Mesendoderm (in vitro differentiated cells): Measurements from ENCODE around the gene PHF13.
A peak's percentile ranks its signal among the peaks of the same experiment; 100 is the strongest.

Source experiments
- DNase-seq: peaks from one replicate; pipeline ENCODE4 v3.0.0; 2013
- H2AK5ac ChIP-seq: 2 replicates; pipeline ENCODE4 v1.6.1; 2013; ENCODE audit warnings: low read length, inconsistent platforms
- H2BK120ac ChIP-seq: 2 replicates; pipeline ENCODE4 v1.6.1; 2013; ENCODE audit warnings: low read depth, mild to moderate bottlenecking, low read length, moderate library complexity, mixed read lengths
- H2BK15ac ChIP-seq: replicated peaks from 2 replicates; pipeline ENCODE4 v1.6.1; 2013; ENCODE audit warnings: low read depth, mild to moderate bottlenecking, moderate library complexity
- H2BK5ac ChIP-seq: 2 replicates; pipeline ENCODE4 v1.6.1; 2013; ENCODE audit warnings: low read length, inconsistent platforms
- H3K18ac ChIP-seq: 2 replicates; pipeline ENCODE4 v1.6.1; 2013; ENCODE audit warnings: mild to moderate bottlenecking, low read length, mixed read lengths
- H3K23ac ChIP-seq: one replicate; pipeline ENCODE4 v1.6.1; 2013; ENCODE audit warnings: low read length
- H3K27ac ChIP-seq: 2 replicates; pipeline ENCODE4 v1.5.1; 2013; ENCODE audit warnings: low read depth, mild to moderate bottlenecking, inconsistent platforms, low read length, moderate library complexity
- H3K27me3 ChIP-seq: 2 replicates; pipeline ENCODE4 v1.6.1; 2013; ENCODE audit warnings: low read length, control low read depth, mild to moderate bottlenecking, inconsistent platforms; ENCODE audit not compliant: insufficient read depth, poor library complexity
- H3K36me3 ChIP-seq: 2 replicates; pipeline ENCODE4 v1.6.1; 2013; ENCODE audit warnings: low read length, inconsistent platforms; ENCODE audit not compliant: control insufficient read depth, insufficient read depth
- H3K4ac ChIP-seq: one replicate; pipeline ENCODE4 v1.6.1; 2013; ENCODE audit warnings: low read depth, mild to moderate bottlenecking, low read length, moderate library complexity
- H3K4me1 ChIP-seq: 2 replicates; pipeline ENCODE4 v1.6.1; 2013; ENCODE audit warnings: low read depth, low read length, inconsistent platforms; ENCODE audit not compliant: control insufficient read depth
- H3K4me2 ChIP-seq: 2 replicates; pipeline ENCODE4 v1.6.1; 2013; ENCODE audit warnings: low read length
- H3K4me3 ChIP-seq: 2 replicates; pipeline ENCODE4 v1.5.1; 2013; ENCODE audit warnings: mild to moderate bottlenecking, low read length
- H3K56ac ChIP-seq: one replicate; pipeline ENCODE4 v1.6.1; 2013; ENCODE audit warnings: low read length
- H3K79me1 ChIP-seq: 2 replicates; pipeline ENCODE4 v1.6.1; 2013; ENCODE audit warnings: low read length, inconsistent platforms
- H3K79me2 ChIP-seq: 2 replicates; pipeline ENCODE4 v1.6.1; 2013; ENCODE audit warnings: mild to moderate bottlenecking, low read length; ENCODE audit not compliant: control insufficient read depth, insufficient read depth
- H3K9ac ChIP-seq: 2 replicates; pipeline ENCODE4 v1.6.1; 2013; ENCODE audit warnings: low read length, inconsistent platforms
- H4K5ac ChIP-seq: one replicate; pipeline ENCODE4 v1.6.1; 2013; ENCODE audit warnings: low read length
- H4K8ac ChIP-seq: one replicate; pipeline ENCODE4 v1.6.1; 2013; ENCODE audit warnings: low read depth, mild to moderate bottlenecking, control low read depth, low read length, moderate library complexity
- WGBS: extraction: QIAGEN DNeasy Blood & Tissue Kit; methylation state at CpG from one replicate; pipeline ENCODE4 v1.1.7; 2013; ENCODE audit warnings: low lambda C conversion rate, missing lambda C conversion rate; ENCODE audit not compliant: insufficient coverage; ENCODE audit errors: extremely low coverage; 5-methylcytosine and 5-hydroxymethylcytosine counted together

Gene PHF13

GRCh38 chr1:6574025-6574620 is 39.4 kb upstream of the PHF13 start:
- no peak for DNase-seq
- H2AK5ac ChIP-seq: no peak overlapping the region
- no peaks in the 10 kb centered on the region for H3K79me1 ChIP-seq
- H3K79me2 ChIP-seq: no peaks in the 10 kb centered on the region
- no peak overlapping the region for H2BK15ac ChIP-seq
- H3K27ac ChIP-seq: no peak overlapping the region
- no peaks in the 10 kb centered on the region for H3K4me1 ChIP-seq
- H3K36me3 ChIP-seq: no peaks in the 10 kb centered on the region
- H2BK120ac ChIP-seq: no peak overlapping the region
- H3K56ac ChIP-seq: no peak overlapping the region
- WGBS: no CpG with 5 or more reads among the region's 8 CpGs
- no peak overlapping the region for H2BK5ac ChIP-seq
- H4K8ac ChIP-seq: no peak overlapping the region
- no peak overlapping the region for H3K4ac ChIP-seq
- no peak overlapping the region for H3K18ac ChIP-seq
- no peak overlapping the region for H3K23ac ChIP-seq
- H3K27me3 ChIP-seq: no peaks in the 10 kb centered on the region
- H3K4me3 ChIP-seq: no peak overlapping the region
- H3K9ac ChIP-seq: no peak overlapping the region
- no peak overlapping the region for H4K5ac ChIP-seq
- H3K4me2 ChIP-seq: no peak overlapping the region

DNA sequence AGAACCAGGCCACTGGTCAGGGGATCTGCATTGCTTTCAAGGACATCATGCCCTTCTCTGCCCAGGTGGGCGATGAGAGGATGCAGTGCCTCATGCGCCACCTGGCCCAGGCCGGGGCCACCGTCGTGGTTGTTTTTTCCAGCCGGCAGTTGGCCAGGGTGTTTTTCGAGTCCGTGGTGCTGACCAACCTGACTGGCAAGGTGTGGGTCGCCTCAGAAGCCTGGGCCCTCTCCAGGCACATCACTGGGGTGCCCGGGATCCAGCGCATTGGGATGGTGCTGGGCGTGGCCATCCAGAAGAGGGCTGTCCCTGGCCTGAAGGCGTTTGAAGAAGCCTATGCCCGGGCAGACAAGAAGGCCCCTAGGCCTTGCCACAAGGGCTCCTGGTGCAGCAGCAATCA is 38.7 kb upstream of the PHF13 start:
- no peak for DNase-seq
- H3K18ac ChIP-seq: no peak overlapping the region
- no peak overlapping the region for H2BK120ac ChIP-seq
- H3K36me3 ChIP-seq: no peaks in the 10 kb centered on the region
- no peak overlapping the region for H4K5ac ChIP-seq
- no peak overlapping the region for H3K56ac ChIP-seq
- no peak overlapping the region for H2BK5ac ChIP-seq
- WGBS: no CpG with 5 or more reads among the region's 14 CpGs
- no peak overlapping the region for H4K8ac ChIP-seq
- H2AK5ac ChIP-seq: no peak overlapping the region
- no peak overlapping the region for H3K4me3 ChIP-seq
- no peak overlapping the region for H3K4ac ChIP-seq
- H3K4me2 ChIP-seq: no peak overlapping the region
- no peak overlapping the region for H3K9ac ChIP-seq
- H2BK15ac ChIP-seq: no peak overlapping the region
- no peaks in the 10 kb centered on the region for H3K27me3 ChIP-seq
- H3K79me1 ChIP-seq: no peaks in the 10 kb centered on the region
- no peaks in the 10 kb centered on the region for H3K79me2 ChIP-seq
- H3K23ac ChIP-seq: no peak overlapping the region
- no peak overlapping the region for H3K27ac ChIP-seq
- H3K4me1 ChIP-seq: peaks cover 3% of the 10 kb centered on the region

- Histone ChIP-seq H2AK5ac (no peak overlapping the region), H3K4me2 (no peak overlapping the region), H3K27me3 (no peaks in the 10 kb centered on the region), H3K4ac (no peak overlapping the region), H3K27ac (no peak overlapping the region), H3K79me2 (peaks cover 3% of the 10 kb centered on the region), H4K8ac (no peak overlapping the region), H2BK5ac (no peak overlapping the region), H3K4me3 (no peak overlapping the region), H3K79me1 (peaks cover 8% of the 10 kb centered on the region), H3K9ac (no peak overlapping the region), H3K18ac (no peak overlapping the region), H2BK15ac (no peak overlapping the region), H3K36me3 (no peaks in the 10 kb centered on the region), H2BK120ac (no peak overlapping the region), H4K5ac (no peak overlapping the region), H3K56ac (no peak overlapping the region), H3K23ac (no peak overlapping the region), H3K4me1 (peaks cover 3% of the 10 kb centered on the region)
- no CpG with 5 or more reads among the region's 6 CpGs for WGBS
- no peak for DNase-seq
These were observed 35.6 kb upstream of the PHF13 start for GRCh38 chr1:6577831-6578525.

DNA sequence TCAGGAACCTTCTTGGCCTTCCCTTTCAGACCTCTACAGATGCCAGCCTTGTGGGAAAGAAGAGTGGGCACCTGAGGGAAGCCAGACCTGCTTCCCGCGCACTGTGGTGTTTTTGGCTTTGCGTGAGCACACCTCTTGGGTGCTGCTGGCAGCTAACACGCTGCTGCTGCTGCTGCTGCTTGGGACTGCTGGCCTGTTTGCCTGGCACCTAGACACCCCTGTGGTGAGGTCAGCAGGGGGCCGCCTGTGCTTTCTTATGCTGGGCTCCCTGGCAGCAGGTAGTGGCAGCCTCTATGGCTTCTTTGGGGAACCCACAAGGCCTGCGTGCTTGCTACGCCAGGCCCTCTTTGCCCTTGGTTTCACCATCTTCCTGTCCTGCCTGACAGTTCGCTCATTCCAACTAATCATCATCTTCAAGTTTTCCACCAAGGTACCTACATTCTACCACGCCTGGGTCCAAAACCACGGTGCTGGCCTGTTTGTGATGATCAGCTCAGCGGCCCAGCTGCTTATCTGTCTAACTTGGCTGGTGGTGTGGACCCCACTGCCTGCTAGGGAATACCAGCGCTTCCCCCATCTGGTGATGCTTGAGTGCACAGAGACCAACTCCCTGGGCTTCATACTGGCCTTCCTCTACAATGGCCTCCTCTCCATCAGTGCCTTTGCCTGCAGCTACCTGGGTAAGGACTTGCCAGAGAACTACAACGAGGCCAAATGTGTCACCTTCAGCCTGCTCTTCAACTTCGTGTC is 34.7 kb upstream of the PHF13 start:
- no peak overlapping the region for H3K4me3 ChIP-seq
- H2BK15ac ChIP-seq: no peak overlapping the region
- H3K79me2 ChIP-seq: peaks cover 3% of the 10 kb centered on the region
- no peaks in the 10 kb centered on the region for H3K27me3 ChIP-seq
- no peak overlapping the region for H3K23ac ChIP-seq
- H3K9ac ChIP-seq: peak overlapping the region; percentile 58
- H3K27ac ChIP-seq: no peak overlapping the region
- no peak overlapping the region for H4K5ac ChIP-seq
- H4K8ac ChIP-seq: no peak overlapping the region
- H3K4me2 ChIP-seq: no peak overlapping the region
- no peak overlapping the region for H2BK120ac ChIP-seq
- no CpG with 5 or more reads among the region's 14 CpGs for WGBS
- no peak overlapping the region for H3K18ac ChIP-seq
- DNase-seq: no peak
- H2BK5ac ChIP-seq: no peak overlapping the region
- peak overlapping the region; percentile 89 for H2AK5ac ChIP-seq
- no peaks in the 10 kb centered on the region for H3K36me3 ChIP-seq
- H3K4ac ChIP-seq: no peak overlapping the region
- H3K4me1 ChIP-seq: peaks cover 3% of the 10 kb centered on the region
- peaks cover 8% of the 10 kb centered on the region for H3K79me1 ChIP-seq
- peak overlapping the region; percentile 81 for H3K56ac ChIP-seq

GRCh38 chr1:6579374-6580118 is 34.0 kb upstream of the PHF13 start, which contains the start of gene ZBTB48:
ZBTB48 (plus strand) TSS chr1:6579994; CDS start chr1:6580610, 616 bp downstream.
- Histone ChIP-seq H3K79me1 (peaks cover 8% of the 10 kb centered on the region), H3K4me2 (peak within 1 kb of the TSS; percentile 66), H2AK5ac (peak within 1 kb of the TSS; percentile 89), H2BK5ac (no peak within 1 kb of the TSS), H3K9ac (peak within 1 kb of the TSS; percentile 81), H4K8ac (no peak within 1 kb of the TSS), H3K27me3 (no peaks in the 10 kb centered on the region), H3K4me3 (peak within 1 kb of the TSS; percentile 69), H3K18ac (no peak within 1 kb of the TSS), H3K23ac (no peak within 1 kb of the TSS), H3K56ac (peak within 1 kb of the TSS; percentile 88), H2BK120ac (no peak within 1 kb of the TSS), H3K4me1 (peaks cover 3% of the 10 kb centered on the region), H3K36me3 (no peaks in the 10 kb centered on the region), H4K5ac (no peak within 1 kb of the TSS), H3K27ac (no peak within 1 kb of the TSS), H3K4ac (no peak within 1 kb of the TSS), H2BK15ac (no peak within 1 kb of the TSS), H3K79me2 (peaks cover 3% of the 10 kb centered on the region)
- no CpG with 5 or more reads among the region's 58 CpGs for WGBS
- peak; percentile 99 for DNase-seq
